ENCODE results near the gene C9orf78. TPM values are rescaled to one million over a fixed set of nuclear protein-coding genes. Genes with fewer than 3 reads are reported as not detected.

The C9orf78 gene
- total RNA-seq, 1 donor from 2014 or later = 37.2 TPM

DNA sequence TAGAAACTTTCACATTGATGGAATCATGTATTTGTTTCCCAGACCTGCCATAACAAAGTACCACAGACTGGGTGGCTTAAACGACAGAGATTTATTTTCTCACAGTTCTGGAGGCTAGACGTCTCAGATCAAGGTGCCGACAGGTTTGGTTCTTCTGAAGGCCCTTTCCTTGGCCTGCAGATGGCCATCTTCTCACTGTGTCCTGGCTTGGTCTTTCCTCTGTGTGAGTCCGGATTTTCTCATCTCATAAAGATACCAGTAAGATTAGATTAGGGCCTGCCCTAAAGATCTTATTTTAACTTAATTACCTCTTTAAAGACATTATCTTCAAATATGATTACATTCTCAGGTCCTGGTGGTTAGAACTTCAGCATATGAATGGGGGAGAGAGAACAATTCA is 6.0 kb upstream of the C9orf78 start:
- no peak for DNase-seq

DNA sequence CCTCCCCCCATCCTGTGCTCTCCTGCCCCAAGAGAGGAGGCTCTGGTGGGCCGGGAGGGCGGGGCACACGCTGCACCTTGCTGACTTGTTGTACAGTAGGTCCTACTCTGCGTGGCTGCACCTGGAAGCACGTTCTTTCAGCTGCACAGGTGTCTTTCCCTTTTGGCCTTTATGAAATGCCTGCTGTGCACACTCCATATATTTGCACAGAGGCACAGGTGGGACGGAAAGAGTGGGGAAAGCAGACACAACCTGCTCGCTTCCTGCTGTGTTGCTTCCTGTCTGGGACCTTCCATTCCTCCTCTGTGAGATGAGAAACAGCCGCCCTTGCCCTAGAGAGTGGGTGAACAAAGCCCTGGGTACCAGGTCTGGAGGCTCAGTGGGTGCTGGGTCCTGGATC is 5.0 kb upstream of the C9orf78 start:
- no peak for DNase-seq

DNA sequence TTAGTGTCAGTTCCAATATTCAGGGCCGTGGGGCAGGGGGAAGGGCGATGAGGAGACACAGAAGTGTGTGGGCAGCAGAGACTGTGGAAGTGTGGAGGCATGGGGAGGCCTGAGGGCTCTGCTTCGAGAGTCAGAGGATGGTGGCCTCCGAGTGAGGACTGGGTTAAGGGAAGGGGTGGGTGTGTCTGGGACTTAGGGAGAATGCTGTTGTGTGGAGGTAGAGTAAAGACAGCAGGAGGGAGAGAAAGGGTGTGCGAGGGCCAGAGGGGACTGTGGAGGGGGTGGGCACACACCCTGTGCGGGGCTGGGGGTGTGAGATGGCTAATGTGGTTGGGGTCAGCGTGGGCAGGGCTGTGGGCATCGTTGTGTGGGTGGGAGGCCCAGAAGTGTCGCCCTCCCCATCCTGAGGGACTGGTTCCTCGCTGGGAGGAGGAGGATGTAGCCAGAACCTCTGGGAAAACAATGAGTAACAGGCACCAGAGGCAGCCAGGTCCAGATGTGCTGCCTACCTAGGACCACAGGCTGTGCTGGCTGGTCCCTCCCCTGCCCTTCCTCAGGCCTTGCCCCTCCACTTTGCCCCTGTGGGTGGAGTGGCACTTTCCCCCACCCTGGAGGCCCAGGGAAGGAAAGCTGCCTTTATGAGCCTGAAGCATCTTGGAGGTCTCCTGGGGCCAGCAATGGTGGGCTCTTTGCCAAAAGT is 4.4 kb upstream of the C9orf78 start:
- no peak for DNase-seq

GRCh38 chr9:129838707-129839259 is 3.7 kb upstream of the C9orf78 start:
- DNase-seq = no peak

- peak; percentile 30 for DNase-seq
Observed at GRCh38 chr9:129836311-129837007, 1.4 kb upstream of the C9orf78 start.

GRCh38 chr9:129835860-129836223 is 767 bp upstream of the C9orf78 start:
- no peak for DNase-seq

DNA sequence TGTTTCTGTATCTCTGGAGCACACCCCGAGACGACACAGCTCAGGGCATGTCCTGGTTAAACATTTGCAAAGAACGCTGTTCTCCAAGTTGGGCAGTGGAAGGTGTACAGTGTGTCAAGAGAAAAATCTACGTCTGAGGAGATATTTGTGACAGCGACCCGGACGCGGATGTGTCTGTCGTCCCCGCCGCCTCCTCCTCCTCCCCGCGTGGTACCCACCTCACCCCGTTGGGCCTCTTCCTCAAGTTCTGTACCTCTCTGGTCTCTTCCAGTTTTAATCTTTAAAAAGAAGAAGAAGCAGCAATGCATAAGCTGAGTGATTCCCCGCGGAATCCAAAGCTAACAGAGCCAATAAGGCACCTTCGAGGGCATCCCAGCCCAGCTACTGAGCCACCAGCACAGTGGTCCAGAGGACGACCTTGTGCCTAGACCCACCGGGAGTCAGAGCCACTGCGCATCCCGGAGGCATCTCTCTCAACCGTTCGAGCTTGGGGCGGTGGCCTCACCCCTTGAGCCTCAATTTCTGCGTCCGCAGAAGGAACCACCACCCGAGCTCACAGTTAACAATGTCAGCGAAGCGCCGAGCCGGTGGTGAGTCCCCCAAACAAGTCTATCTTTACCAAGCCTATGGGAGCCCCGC is 467 bp downstream of the C9orf78 start:
- DNase-seq = no peak

- no peak for DNase-seq
Observed at GRCh38 chr9:129832982-129833381, 2.1 kb downstream of the C9orf78 start.

DNA sequence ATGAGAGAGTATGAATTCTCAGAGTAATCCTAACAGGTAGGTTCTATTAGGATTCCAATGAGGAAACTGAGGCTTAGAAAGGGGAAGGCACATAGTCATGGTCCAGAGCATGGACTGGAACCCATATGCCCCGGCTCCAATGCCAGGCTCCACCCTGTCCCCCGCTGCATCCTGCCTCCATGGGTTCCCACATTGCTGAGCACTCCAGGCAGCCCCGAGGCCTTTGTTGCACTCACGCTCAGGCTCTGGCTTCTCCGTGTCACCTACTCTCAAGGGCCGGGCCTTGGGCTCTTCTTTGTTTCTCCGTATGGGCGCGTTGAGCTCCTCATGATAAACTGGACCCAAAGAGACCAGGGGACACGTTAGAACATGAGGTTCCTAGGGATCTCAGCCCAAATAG is 6.1 kb downstream of the C9orf78 start:
- no peak for DNase-seq

DNA sequence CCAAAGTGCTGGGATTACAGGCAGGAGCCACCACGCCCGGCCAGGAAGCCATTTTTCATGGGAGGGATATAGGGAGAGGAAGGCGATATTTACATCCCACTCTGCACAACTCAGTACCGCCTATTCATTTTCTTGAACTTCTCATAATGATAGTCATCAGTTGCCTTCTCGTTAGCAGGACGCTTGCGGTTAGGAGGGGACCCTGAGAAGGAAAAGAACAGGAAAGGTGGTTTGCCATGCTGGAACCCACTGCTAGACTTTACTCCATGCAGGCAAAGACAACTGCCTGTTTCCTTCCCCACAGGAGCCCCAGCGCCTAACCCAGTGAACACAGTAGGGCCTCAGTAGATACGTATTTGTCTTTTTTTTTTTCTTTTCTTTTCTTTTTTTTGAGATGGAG is 7.0 kb downstream of the C9orf78 start:
- DNase-seq = no peak

GRCh38 chr9:129826759-129827158 is 8.3 kb downstream of the C9orf78 start:
- DNase-seq = no peak

GRCh38 chr9:129826344-129826743 is 8.7 kb downstream of the C9orf78 start:
- no peak for DNase-seq

GRCh38 chr9:129823935-129824601 is 11.0 kb downstream of the C9orf78 start, which contains the start of gene TOR1A:
TSS of gene TOR1A (minus strand) at chr9:129824136. CDS start at chr9:129824085, 51 bp downstream.
- peak; percentile 97 for DNase-seq

- DNase-seq = no peak
Observed at GRCh38 chr9:129823542-129823934, 11.5 kb downstream of the C9orf78 start.

GRCh38 chr9:129822898-129823541 is 12.1 kb downstream of the C9orf78 start:
- DNase-seq = no peak

GRCh38 chr9:129816501-129817435 is 18.3 kb downstream of the C9orf78 start:
- DNase-seq = no peak

DNA sequence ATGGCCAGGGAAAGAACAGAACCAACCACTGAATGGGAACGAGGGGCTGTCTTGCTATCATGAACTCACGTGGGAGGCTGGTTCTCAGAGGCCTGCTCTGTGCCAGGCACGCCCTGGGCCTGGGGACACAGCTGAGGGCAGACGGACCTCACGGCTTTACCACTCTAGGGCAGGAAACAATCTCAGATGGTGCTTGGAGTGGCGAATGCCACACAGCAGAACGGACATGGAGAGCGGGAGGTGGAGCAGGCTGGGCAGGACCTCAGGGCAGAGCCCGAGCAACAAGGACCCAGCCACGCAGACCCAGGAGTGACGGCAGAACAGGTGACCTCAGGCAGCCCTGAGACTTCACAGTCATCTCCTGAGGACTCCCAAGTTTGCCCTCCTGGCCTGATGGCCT is 19.8 kb downstream of the C9orf78 start:
- no peak for DNase-seq

GRCh38 chr9:129814432-129815223 is 20.4 kb downstream of the C9orf78 start:
- no peak for DNase-seq

GRCh38 chr9:129813661-129814060 is 21.4 kb downstream of the C9orf78 start:
- no peak for DNase-seq

- no peak for DNase-seq
Observed at GRCh38 chr9:129812385-129812784, 22.7 kb downstream of the C9orf78 start.
